Measurements from ENCODE around the gene ZNF354B. TPM values are rescaled to one million over a fixed set of nuclear protein-coding genes. Genes with fewer than 3 reads are reported as not detected.

The ZNF354B gene
- total and polyA plus RNA-seq, 2 of the 13 experiments (the other 11 are each of a cell fraction or from before 2014, with no cell fraction given): 7.8 to 10.3 TPM

DNA sequence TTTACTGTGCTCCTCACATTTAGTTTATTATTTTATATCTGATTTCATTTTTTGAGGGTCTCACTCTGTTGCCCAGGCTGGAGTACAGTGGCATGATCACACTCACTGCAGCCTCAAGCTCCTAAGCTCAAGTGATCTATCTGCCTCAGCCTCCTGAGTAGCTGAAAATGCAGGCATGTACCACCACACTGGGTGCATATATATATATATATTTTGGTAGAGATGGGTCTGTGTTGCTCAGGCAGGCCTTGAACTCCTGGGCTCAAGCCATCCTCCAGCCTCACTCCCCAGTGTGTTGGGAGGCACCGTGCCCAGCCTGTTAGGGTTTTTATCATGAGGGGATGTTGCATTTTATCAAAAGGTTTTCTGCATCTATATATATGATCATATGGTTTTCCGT lies 39.8 kb upstream of the ZNF354B start (continued):
- TF ChIP-seq ATF4 (CRISPR knock-in tag; IDR thresholded peaks at IDR 0.05) (no peak), PBX2 (CRISPR knock-in tag; IDR thresholded peaks at IDR 0.05) (no peak), AHR (CRISPR knock-in tag; IDR thresholded peaks at IDR 0.05) (no peak), ADNP (CRISPR knock-in tag; IDR thresholded peaks at IDR 0.05) (no peak), EED (CRISPR knock-in tag; IDR thresholded peaks at IDR 0.05) (no peak), ZNF552 (CRISPR knock-in tag; IDR thresholded peaks at IDR 0.05; ENCODE audit: borderline replicate concordance) (no peak), ZNF891 (CRISPR knock-in tag; IDR thresholded peaks at IDR 0.05) (no peak)
- TF ChIP-seq, protein P1, sequence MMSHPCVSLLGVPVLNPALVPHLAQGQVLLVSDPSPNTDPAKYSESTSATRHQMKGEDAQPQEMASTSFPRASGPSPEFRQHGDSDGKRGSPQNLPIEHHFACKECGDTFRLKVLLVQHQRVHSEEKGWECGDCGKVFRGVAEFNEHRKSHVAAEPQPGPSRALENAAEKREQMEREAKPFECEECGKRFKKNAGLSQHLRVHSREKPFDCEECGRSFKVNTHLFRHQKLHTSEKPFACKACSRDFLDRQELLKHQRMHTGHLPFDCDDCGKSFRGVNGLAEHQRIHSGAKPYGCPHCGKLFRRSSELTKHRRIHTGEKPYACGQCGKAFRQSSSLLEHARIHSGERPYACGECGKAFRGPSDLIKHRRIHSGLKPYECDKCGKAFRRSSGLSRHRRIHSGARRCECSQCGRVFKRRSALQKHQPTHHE (CRISPR knock-in tag; IDR thresholded peaks at IDR 0.05; ENCODE audit: borderline replicate concordance): no peak
- TF ChIP-seq, protein P2, sequence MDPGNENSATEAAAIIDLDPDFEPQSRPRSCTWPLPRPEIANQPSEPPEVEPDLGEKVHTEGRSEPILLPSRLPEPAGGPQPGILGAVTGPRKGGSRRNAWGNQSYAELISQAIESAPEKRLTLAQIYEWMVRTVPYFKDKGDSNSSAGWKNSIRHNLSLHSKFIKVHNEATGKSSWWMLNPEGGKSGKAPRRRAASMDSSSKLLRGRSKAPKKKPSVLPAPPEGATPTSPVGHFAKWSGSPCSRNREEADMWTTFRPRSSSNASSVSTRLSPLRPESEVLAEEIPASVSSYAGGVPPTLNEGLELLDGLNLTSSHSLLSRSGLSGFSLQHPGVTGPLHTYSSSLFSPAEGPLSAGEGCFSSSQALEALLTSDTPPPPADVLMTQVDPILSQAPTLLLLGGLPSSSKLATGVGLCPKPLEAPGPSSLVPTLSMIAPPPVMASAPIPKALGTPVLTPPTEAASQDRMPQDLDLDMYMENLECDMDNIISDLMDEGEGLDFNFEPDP (CRISPR knock-in tag; conservative IDR thresholded peaks at IDR 0.05): no peak

All from HepG2 (cell line).